ENCODE results near the gene MAP2K7.

MAP2K7 gene

DNA sequence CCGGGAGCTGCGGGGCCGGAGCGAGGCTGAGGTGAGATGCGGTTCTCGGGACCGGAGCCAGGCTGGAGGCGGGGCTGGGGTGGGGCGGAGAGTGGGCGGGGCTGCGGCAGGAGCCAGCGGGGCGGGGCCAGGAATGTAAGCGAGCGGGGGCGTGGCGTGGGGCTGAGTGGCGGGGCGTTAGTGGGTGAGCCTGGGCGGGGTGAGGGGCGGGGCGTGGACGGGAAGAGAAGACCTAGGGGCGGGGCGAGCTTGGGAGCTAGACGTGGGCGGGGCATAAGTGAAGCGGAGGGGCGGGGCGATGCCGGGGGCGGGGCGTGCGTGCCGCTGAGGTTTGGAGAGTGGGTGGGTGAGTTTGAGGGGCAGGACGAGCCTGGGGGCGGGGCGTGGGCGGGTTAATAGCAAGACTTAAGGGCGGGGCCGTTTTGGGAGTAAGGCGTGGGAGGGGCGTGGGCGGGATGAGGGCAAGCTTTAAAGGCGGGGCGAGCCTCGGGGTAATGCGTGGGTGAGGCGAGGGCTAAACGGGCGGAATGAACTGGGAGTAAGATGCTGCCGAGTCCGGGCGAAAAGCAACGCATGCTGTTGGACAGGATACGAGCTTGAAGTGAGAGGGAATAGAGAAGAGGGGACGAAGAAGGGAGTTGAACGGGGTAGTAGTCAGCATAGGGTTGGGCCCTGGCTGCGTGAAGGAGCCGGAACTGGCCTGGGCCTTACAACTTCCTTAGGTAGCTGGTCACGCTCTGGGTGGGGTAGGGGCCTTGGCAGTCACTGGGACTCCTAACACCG, 17.0 kb downstream of the MAP2K7 start:
- peak; percentile 99 for DNase-seq

DNA sequence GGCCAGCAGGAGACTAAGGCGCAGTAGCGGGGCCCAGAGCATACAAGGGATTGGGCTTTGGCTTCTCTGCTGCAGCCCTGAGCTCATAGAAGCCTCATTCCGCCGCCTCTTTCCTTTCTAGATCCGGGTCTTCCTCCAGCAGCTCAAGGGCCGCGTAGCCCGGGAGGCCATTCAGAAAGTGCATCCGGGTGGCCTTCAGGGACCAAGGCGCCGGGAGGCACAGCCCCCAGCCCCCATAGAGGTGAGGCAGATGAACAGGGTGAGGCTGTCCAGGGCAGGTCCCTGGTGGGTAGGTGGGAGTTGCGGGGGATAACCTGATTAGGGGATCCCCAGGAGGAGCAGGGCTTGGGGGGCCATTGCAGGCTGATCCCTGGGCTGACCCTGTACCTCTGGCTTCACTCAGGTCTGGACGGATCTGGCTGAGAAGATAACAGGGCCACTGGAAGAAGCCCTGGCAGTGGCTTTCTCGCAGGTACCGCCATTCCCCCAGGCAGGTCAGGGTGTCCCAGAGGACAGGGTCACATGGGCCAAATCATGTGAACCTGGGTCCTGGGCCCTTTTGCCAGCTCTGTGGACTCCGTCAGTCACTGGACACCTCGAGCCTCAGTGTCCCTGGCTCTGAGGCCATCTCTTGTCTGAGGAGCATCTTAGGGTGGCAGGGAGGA, 17.8 kb downstream of the MAP2K7 start:
- DNase-seq: no peak

DNA sequence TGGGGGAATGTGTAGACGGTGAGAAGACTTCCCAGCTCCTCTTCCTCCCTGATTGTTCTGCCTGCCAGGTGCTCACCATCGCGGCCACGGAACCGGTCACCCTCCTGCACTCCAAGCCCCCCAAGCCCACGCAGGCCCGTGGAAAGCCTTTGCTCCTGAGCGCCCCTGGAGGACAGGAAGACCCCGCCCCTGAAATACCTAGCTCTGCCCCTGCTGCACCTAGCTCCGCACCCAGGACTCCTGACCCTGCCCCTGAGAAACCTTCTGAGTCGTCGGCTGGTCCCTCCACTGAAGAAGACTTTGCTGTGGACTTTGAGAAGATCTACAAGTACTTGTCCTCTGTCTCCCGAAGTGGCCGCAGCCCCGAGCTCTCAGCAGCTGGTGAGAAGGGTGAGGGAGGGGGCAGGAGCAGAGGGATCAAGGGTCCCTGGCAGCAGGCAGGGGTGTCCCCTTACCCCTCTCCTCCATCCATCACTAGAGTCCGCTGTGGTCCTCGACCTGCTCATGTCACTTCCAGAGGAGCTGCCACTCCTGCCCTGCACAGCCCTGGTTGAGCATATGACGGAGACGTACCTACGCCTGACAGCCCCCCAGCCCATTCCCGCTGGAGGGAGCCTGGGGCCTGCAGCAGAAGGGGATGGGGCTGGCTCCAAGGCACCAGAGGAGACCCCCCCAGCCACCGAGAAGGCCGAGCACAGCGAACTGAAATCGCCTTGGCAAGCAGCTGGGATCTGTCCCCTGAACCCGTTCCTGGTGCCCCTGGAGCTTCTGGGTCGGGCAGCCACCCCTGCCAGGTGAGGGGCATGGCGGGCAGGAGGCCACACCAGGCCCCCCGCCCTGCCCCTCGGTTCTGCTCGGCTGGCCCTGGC, 18.5 kb downstream of the MAP2K7 start:
- no peak for DNase-seq

DNA sequence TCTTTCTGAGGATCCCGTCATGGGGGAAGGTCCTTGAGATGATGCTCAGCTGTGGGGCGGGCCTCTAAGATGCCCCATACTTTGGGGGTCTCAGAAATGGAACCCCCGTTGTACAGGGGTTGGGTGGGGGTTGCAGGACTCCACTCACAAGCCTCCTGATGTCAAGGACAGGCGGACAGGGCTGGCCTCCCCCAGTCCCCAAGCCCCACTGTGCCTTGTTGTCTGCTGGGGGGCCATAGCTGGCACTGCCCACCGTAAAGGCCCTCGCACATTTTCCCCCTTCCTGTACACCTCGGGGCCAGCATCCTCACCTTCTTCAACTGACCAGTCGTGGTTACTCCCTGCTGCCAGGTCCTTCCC, 19.1 kb downstream of the MAP2K7 start:
- DNase-seq: no peak

DNA sequence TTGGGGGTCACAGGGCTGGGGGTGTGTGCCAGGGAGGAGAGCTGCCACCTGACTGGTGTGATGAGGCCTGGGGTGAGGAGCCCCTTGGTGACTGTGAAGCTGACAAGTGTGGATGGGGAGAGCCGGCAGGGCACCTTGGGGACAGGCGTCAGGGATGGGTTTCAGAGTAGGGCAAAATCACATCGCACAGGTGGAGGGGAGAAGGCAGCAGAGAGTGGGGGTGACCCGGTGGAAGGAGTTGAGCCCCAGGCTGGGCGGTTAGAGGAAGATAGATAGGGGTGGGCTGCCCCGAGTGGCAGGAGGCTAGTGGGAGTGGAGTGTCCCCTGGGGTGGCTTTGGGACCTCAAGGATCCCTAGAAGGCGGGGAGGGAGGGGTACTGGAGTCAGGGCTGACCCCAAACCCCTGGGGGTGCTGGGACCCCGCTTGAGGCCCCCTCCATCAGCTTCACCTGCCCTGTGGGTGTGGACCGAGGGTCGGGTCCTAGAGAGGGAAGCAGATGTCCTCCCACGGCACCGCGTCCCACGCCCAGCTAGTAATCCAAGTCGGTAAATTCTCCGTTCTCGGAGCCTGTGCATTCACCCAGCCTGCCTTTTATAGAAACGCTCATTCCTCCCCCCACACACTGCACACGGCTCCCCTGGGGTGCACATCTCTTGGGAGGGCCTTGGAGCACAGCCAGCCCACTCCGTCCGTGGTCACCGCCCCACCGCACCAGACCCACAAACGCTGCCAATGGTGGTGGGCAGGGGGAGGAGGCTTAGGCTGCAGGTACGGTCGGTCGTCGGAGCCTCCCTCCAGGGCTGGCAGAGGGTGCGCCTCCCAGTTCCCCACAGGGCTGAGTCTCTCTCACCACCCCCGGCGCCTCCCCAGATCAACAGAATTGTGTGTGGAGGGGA, 19.9 kb downstream of the MAP2K7 start:
- DNase-seq: no peak

DNA sequence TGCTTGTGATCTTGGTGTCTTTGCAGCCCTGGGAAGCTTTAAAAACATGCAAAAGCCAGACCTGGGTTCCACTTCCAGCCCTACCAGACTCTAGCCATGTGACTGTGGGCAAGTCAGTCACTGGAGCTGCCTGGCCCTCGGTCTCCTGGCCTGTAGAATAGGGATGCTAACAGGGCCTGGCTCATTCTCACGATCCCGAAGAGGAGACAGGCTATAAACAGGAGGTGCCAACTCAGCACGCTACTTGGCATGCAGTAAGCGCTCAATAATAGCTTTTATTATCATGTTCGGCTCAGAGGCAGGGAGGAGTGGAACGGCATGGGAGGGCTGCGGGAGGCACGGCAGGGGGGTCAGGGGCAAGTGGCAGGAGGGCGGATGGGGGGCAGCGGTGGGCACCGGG, 20.6 kb downstream of the MAP2K7 start:
- DNase-seq: no peak

DNA sequence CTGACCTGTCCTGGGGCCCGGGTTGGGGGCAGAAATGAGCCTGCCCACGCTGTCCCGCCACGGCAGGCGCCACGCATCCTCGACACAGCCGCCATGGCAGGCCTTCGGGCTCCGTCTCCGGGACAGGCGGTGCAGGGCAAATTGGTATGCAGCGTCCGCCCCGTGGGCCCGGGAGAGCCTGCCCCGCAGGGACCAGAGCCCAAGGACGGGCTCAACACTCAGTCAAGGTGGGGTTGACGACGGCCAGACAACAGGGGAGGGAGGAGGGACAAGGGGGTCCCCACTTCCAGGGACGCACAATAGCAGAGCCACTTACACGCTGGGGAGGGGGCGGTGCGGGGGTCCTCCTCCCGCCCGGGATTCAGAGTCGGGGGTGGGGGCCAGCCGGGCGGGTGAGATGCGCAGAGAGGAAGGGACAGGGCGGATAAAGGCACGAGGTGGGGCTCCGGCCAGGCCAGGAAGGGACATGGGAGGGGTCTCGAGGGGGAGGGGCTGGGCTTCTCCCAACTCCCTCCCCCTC, 21.0 kb downstream of the MAP2K7 start:
- DNase-seq: peak; percentile 47

DNA sequence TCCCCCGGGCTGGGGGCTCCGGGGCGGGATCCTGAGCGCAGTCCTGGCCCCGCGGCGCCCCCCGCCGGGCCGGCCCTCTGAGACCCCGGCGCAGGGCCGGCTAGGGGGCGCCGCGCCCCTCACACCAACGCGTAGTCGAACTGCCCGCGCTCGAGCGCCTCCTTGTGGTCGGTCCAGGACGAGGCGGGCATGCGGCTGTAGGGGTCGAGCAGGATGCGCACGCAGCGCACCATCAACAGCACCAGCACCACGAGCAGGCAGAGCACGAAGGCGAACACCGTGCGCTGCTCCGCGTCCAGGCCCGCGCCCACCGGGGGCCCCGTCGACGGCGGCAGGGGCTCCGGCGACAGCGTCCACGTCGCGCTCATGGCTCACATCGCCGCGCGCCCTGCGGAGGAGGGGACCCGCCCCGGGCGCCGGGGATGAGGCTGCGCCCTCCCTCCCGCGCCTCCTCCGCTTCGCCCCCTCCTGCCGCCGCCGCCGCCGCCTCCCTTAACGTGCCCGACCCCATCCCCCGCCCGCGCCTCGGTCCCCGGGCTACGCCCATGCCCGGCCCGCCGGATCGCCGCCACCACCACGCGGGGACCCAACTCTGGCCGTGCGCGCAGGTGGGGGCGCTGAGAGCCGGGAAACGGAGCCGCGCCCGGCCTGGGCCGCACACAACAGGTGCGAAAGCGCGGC, 21.6 kb downstream of the MAP2K7 start:
- DNase-seq: peak; percentile 92

DNA sequence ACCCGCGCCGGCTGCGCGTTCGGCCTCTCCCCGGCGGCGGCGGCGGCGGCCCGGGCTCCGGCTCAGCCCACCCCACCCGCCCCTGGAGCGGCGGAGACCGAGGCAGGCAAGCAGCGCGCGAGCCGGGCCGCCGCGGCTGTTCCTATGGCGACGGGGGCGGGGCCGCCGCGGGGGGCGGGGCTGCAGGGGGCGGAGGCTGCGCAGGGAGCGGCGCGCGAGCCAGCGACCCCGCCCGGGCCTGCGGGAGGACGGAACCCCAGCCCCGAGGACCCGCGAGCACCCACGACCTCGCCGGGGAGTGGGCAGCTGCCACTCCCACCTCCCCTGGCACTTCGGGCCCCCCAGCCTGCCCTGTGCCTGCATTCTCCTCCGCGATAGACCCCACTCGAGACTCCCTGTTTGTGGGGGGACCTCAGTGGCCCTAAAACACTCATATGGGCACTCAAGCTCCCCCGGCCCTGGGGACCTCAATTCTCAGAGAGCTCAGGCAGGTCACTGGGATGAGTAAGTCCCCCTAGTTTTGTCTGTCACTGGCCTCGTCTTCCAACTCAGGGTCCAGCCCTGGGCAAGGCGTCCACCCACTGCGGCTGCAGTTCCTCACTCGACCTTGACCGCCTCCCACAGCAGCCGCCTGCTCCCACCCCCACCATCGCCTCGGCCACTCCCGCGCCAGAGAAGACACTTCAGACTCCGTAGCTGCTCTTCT, 22.5 kb downstream of the MAP2K7 start, which contains the start of gene CTXN1:
Gene CTXN1, minus strand, starts transcription at position 115 of the 706 bp plus-strand sequence. CDS start 597 bp downstream, outside the sequence.
- peak; percentile 84 for DNase-seq

DNA sequence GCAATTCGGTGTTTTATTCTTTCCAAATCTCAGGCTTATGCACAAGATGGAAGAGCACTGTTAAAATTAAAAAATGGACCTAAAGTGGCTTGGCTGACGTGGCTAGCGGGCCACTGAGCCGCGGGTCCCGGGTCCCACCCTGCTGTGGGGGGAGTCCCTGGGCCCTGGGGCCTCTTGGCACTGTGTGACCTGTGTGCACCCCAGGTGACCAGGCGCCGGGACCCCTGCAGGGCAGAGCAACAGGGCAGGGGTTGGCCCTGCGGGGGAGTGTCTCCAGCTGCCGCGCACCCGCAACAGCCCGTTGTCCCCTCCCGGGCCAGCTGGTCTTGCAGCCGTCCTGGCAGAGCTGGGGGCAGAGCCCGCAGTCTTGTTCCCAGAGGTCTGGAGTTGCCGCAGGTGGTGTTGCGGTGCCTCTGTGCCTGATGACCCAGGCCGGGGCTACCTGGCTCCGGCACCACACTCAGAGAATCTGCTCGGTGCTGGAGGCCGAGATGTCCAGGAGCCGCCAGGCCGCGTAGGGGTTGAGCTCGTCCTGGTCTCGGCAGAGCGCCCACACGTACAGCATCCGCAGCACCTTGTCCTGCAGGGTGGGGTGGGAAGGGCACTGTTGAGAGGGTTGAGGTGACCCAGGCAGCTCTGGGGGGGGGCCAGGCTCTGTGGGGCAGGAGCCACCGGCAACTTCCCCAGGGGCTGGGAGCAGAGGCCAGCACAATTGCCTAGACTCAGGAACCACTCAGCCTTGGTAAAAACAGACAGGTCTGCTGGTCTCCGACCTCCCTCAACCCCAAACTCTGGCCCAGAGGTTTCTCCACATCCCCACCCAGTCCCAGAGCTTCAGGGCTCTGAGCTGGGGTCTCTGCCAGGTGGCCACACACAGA, 23.3 kb downstream of the MAP2K7 start:
- peak; percentile 54 for DNase-seq

DNA sequence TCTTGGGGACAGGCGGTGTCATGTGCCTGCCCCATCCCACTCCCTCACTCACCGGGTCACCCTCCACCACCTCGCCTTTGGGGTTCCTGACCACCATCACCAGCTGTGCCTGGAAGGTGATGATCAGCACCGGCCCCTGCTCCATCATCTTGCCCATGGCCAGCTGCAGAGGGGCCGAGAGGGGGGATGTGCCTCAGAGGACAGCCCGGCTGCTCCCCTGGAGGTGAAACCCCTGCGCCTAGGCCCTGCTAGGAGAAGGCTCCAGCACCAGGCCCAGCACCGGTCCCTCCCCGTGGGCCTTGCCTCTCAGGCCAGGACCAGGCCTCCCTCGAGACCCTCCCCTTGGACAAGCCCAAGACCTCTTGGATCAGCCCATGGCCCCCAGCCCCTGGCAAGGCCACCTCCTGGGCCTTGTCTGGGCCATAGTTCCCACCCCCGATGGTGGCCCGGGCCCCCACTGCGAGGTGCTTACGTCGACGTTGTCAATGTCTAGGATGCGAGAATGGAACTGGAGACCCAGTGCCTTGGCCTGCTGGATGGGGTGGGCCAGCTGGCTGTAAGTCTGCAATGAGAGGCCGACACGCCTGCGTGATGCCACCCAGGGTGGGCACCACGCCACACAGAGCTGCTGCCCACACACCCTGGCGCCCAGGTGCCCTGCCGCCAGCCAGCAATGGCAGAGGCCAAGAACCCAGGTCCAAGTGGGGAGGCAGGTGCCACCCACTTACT, 24.1 kb downstream of the MAP2K7 start:
- DNase-seq: no peak

DNA sequence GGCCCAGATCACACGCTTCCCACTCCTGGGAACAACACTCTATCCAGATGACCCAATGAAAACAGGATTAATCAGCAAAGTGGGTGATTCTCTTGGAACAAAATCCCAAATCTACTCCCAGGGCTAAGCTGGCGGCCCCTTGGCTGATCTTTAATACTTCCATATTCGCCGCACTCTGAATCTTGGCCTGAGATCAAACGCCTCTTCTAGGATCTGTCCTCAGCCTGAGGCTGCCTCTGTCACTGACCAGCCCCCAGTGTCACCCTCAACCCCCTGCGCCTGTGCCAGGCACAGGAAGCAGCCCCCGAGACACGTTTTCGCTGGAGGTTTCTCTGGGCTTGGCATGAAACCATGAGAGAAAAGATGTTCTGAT, 24.6 kb downstream of the MAP2K7 start:
- no peak for DNase-seq

DNA sequence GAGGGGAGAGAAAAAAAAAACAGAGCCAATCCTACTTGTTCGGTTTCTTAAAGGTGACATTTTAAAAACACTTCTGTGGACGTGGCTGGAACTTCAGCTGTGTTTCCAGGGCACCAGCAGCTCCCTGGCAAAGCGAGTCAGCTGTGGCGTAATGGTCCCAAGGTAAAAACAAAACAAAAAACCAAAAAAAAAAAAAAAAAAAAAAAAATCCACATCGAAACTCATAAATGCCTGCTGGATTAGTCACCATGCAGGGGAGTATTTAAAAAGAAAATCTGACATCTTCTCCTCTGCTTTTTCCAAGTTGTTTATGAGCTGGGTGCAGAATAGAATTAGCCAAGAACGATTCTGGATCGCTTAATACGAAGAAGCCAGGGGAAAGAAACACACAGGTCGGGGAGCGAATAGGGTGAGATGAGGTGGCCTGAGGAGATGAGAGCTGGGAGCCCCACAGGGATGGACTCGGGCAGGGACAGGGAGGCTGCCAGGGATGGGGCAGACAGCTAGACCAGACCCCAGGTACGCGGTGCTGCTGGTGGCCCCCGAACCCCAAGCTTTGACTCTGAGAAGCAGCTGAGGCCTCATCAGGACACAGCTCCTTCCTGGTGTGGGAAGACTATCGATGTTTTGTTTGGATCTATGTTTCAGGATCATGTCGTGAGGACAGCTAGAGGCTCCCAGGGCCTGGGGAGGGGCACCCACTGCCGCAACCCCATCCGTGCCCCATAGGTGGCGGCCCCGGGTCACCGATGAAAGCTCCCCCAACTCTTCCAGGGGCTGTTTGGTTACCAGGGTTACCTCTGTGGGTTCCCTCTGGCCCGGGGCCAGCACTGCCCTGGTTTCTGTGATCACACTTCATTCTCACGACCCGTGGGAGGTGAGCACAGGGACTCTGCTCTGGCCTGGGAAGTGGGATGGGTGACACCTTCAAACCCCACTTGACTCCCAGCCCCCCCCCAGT, 25.3 kb downstream of the MAP2K7 start:
- peak; percentile 81 for DNase-seq

DNA sequence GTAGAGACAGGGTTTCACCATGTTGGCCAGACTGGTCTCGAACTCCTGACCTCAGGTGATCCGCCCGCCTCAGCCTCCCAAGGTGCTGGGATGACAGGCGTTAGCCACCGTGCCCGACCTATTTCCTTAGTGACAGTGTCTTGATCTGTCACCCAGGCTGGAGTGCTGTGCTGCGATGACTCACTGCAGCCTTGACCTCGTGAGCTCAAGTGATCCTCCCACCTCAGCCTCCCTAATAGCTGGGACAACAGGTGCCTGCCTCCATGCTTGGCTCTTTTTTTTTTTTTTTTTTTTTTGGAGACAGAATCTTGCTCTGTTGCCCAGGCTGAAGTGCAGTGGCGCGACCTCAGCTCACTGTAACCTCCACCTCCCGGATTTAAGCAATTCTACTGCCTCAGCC, 26.4 kb downstream of the MAP2K7 start:
- DNase-seq: peak; percentile 48

DNA sequence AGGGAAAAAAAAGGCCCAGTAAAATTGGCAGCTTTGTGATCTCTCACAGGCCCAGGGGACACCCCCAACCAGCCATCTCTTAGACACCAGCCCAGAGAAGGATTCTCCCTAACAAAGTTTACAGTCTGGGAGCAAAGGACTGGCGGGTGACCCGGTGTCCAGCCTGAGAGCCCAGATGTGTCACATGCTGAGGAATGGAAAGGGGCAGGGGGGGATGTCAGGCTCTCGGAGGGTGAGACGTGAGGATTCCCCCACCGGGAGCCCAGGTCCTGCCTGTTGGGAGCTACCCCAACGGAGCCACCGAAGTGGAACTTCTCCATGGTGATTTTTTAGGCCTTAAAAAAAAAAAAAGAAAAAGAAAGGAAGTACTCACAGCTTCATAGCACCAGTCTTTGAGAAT, 27.1 kb downstream of the MAP2K7 start:
- no peak for DNase-seq

DNA sequence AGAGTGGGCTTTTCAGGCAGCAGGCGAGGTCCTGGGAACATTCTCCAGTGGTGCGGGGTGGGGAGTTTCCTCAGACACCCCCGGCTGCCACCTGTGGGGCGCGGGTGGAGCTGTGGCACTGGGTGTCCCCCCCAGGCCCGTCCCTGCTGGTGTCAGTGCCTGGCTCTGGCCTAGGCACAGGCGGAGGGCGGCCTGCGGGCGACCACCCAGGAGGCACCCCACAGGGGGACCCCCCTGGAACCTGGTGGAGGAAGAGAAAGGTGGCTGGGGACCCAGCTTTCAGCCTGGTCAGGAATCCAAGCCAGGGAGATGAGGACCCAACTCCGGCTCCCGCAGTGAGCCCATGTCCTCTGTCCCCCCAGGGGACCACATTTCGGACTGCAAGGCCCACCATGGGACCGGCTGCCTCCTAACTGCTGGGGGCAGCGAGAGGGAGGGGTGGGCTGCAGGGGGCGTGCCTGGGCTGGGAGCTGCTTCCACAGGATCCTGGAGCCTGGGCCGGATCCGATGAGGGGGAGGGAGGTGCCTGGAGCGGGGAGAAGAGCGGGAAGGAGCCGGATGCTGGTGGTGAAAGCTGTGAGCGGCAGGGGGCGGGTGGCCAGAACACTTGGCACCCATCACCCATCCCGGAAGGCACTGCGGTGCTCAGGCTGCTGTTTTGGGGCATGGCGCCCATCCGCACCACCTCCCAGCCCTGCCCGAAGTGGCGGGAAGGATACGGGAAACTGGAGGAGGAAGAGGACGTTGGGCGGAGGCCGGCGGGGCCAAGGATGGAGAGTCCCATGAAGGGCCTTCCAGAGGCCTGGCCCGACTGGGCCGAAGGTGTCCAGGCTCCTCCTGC, 27.8 kb downstream of the MAP2K7 start:
- DNase-seq: peak; percentile 54

All from islet precursor cell (in vitro differentiated cells).